RWPE2 (cell line): ENCODE measurements around the gene NAV2.

Source experiments
- ATAC-seq: fragments of 200-7000 bp; cut with Tn5 transposase; 3 replicates; pipeline ENCODE4 v1.9.1; 2021; ENCODE audit warnings: low read depth
- DNase-seq: peaks from one replicate; pipeline ENCODE4 v3.0.0-alpha.2; 2020; ENCODE audit warnings: low spot score
- H3K27ac ChIP-seq: fragments of 450-650 bp; 2 replicates; pipeline ENCODE4 v1.5.1; 2017; ENCODE audit warnings: mild to moderate bottlenecking; ENCODE audit not compliant: poor library complexity, severe bottlenecking
- H3K27me3 ChIP-seq: fragments of 250-450 bp; sonication (Bioruptor Pico); 2 replicates; pipeline ENCODE4 v1.5.1; 2021; ENCODE audit warnings: mild to moderate bottlenecking, moderate library complexity; ENCODE audit not compliant: insufficient read depth, poor library complexity, severe bottlenecking
- H3K36me3 ChIP-seq: fragments of 250-450 bp; sonication (Bioruptor Pico); 2 replicates; pipeline ENCODE4 v1.5.1; 2020; ENCODE audit warnings: low read depth, mild to moderate bottlenecking, moderate library complexity
- H3K4me1 ChIP-seq: fragments of 250-450 bp; sonication (Bioruptor Pico); 2 replicates; pipeline ENCODE4 v1.5.1; 2021; ENCODE audit warnings: mild to moderate bottlenecking, moderate library complexity; ENCODE audit not compliant: insufficient read depth, poor library complexity, severe bottlenecking
- H3K4me3 ChIP-seq: fragments of 250-450 bp; sonication (Bioruptor Pico); 2 replicates; pipeline ENCODE4 v1.5.1; 2021; ENCODE audit warnings: mild to moderate bottlenecking, moderate library complexity; ENCODE audit not compliant: severe bottlenecking
- H3K9me3 ChIP-seq: fragments of 250-450 bp; sonication (Bioruptor Pico); 2 replicates; pipeline ENCODE4 v1.5.1; 2021; ENCODE audit warnings: mild to moderate bottlenecking, moderate library complexity; ENCODE audit not compliant: severe bottlenecking
- TF ChIP-seq, protein P1 (sequence below): fragments of 450-650 bp; IDR thresholded peaks from one replicate; pipeline ENCODE4 v1.5.1; 2017; ENCODE audit warnings: mild to moderate bottlenecking, moderate library complexity; ENCODE audit not compliant: poor library complexity, severe bottlenecking

NAV2 gene

DNA sequence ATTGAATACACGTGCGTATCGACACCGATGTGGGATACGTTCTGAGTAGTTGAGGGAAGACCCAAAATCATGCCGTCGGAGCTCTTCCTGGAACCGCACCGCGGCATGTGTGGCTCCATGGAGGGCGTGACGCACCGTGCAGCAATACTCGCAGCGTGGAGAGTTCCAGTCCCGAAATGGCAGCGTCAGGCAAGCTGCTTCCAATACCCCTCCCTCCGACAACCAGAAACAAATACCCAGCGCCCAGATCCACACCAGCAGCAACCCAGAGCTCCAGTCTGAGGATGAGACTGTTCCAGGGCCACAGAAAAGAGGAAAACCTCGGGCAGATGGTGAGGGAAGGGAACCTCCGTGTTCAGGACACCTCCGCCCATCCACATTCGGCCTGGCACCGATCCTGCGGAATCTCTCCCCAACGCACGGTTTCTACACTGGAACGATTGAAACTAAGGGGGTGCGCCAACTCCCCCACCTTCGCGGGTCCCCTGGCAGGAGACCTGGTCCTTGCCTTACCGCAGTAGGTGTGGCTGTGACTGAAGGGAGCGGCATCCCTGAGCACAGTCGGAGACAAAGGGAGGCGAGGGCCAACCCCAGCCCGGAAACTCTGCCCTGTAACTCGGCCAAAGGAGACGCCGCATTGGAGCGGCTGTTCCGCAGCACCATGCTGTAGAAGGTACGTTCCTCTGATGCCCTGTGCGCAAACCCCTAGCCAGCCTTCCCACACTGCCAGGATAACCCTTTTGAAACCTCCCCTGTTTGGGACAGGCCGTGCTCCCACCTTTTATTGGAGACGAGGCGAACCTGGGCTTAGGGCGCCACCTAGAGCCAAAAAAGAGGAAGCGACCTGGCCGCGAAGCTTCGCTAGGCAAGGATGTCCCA, 419.4 kb downstream of the NAV2 start:
- TF ChIP-seq, protein P1, sequence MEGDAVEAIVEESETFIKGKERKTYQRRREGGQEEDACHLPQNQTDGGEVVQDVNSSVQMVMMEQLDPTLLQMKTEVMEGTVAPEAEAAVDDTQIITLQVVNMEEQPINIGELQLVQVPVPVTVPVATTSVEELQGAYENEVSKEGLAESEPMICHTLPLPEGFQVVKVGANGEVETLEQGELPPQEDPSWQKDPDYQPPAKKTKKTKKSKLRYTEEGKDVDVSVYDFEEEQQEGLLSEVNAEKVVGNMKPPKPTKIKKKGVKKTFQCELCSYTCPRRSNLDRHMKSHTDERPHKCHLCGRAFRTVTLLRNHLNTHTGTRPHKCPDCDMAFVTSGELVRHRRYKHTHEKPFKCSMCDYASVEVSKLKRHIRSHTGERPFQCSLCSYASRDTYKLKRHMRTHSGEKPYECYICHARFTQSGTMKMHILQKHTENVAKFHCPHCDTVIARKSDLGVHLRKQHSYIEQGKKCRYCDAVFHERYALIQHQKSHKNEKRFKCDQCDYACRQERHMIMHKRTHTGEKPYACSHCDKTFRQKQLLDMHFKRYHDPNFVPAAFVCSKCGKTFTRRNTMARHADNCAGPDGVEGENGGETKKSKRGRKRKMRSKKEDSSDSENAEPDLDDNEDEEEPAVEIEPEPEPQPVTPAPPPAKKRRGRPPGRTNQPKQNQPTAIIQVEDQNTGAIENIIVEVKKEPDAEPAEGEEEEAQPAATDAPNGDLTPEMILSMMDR, result peak; percentile 93
- H3K9me3 ChIP-seq, result no peaks in the 10 kb centered on the region
- no peaks in the 10 kb centered on the region for H3K4me1 ChIP-seq
- no peaks in the 10 kb centered on the region for H3K27me3 ChIP-seq
- H3K4me3 ChIP-seq, result peak overlapping the region; percentile 28
- peak; percentile 63 for ATAC-seq
- no peak overlapping the region for H3K27ac ChIP-seq
- no peaks in the 10 kb centered on the region for H3K36me3 ChIP-seq
- DNase-seq, result no peak

DNA sequence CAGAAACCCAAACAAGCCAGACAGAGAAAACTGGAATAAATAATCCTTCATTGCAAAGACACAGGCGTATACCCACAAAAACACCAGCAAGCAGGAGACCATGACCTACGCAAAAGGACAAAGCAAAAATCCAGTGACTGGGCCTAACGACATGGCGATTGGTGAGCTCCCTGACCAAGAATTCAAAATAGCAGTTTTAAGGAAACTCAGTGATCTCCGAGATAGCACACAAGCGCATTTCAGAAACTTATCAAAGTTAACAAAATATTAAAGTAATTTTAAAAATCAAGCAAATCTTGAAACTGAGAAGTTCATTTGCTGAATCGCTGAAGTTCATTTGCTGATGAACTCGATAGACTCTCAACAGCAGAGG, 420.0 kb downstream of the NAV2 start:
- TF ChIP-seq, protein P1, result peak; percentile 76
- ATAC-seq (no peak), DNase-seq (no peak)
- no peaks in the 10 kb centered on the region for H3K27me3 ChIP-seq
- H3K4me3 ChIP-seq, result peak overlapping the region; percentile 28
- no peaks in the 10 kb centered on the region for H3K4me1 ChIP-seq
- no peak overlapping the region for H3K27ac ChIP-seq
- no peaks in the 10 kb centered on the region for H3K9me3 ChIP-seq
- no peaks in the 10 kb centered on the region for H3K36me3 ChIP-seq

- Histone ChIP-seq H3K4me1 (no peaks in the 10 kb centered on the region), H3K27me3 (no peaks in the 10 kb centered on the region), H3K27ac (no peak overlapping the region), H3K4me3 (no peak overlapping the region), H3K36me3 (no peaks in the 10 kb centered on the region), H3K9me3 (no peaks in the 10 kb centered on the region)
- DNase-seq (no peak), ATAC-seq (no peak)
- TF ChIP-seq, protein P1, result no peak
Measured at GRCh38 chr11:20134991-20135736, 422.5 kb downstream of the NAV2 start.

DNA sequence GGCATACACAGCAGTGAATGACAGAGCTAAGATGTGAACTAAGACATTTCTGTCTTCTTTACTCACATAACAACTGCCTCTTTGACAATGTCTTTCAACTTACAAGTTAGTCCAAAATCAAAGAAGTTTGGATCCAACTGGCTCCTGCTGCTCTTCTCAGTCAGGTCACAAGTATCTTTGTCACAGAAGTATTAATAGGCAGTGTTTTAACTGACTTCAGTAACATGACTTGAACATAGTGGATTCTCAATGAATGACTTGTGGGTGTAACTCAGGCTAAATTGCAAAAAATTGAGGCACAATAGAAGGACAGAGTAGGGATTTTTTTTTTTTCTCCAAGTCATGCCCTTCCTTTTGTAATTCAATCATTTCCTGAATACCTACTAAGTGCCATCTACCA, 425.0 kb downstream of the NAV2 start:
- Histone ChIP-seq H3K9me3 (no peaks in the 10 kb centered on the region), H3K27ac (no peak overlapping the region), H3K27me3 (no peaks in the 10 kb centered on the region), H3K4me3 (no peak overlapping the region), H3K36me3 (no peaks in the 10 kb centered on the region), H3K4me1 (no peaks in the 10 kb centered on the region)
- TF ChIP-seq, protein P1, result no peak
- DNase-seq, result no peak
- no peak for ATAC-seq
